ENCODE data around the gene DTNA. TPM values are rescaled to one million over a fixed set of nuclear protein-coding genes. Genes with fewer than 3 reads are reported as not detected.

Gene DTNA
- total RNA-seq, 2 experiments from 2014 or later = 0.48 to 0.53 TPM

DNA sequence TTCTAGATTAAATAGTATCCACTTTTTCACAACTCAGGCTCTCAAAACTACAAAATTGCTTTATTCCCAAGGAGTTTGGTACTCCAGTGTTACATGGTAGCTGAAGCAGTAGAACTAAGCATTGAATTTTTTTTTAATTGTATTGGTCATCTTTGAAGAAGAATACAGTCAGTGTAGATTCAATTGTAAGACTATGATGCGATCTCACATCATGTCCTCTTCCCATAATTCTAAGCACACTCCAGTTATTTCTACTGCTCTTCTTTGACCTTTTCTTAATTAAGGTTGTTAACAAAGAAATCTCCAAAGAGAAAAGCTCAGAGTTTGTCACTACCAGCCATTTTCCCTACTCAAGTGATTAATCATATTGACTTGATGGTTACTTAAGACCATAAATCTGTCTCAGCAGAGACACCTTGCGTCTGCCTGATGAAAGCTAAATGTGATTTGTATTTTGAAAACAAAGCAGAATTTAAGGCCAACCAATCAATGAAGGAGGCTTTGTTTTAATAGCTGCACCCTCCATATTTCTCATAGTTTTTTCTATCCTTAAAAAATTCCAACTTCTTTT is 130.2 kb downstream of the DTNA start:
- Mint-ChIP-seq H3K9me3 (ENCODE audit: low read depth) (no peaks in the 10 kb centered on the region), H3K4me3 (no peak overlapping the region), H3K4me1 (peaks cover 8% of the 10 kb centered on the region), H3K36me3 (ENCODE audit: low read depth) (peaks cover 2% of the 10 kb centered on the region), H3K27ac (no peak overlapping the region), H3K27me3 (peaks cover 19% of the 10 kb centered on the region)
- ChIA-PET POLR2A (no interaction called here), CTCF (interaction anchor here (1.3 kb wide), 1 partner anchor 11 kb away, joined by 4 read pairs; no protein-coding TSS in a partner anchor)
- intact Hi-C loops (cut with DNase I, micrococcal nuclease) = no loop called here
- DNase-seq = no peak
- ATAC-seq = no peak

DNA sequence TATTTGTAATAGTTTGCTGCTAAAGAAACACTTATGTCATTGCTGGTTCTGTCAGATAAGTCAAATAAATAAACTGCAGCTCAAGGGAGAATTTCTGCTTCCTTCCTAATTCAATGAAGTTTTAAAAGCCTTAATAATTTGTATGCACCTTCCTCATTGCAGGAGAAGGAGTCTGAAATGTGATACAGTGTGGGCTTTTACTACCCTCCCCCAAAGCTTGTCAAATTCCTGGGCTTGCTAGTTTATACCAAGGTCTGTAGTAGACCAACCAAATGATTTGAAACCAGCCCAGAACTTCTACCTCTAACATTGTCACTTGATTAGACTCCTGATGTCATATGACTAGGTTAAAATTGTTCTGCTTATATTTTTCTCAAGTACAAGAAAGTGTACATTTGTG is 131.8 kb downstream of the DTNA start:
- ATAC-seq = no peak
- H3K27ac Mint-ChIP-seq = no peak overlapping the region
- H3K4me3 Mint-ChIP-seq = no peak overlapping the region
- H3K36me3 Mint-ChIP-seq (ENCODE audit: low read depth) = no peaks in the 10 kb centered on the region
- no peaks in the 10 kb centered on the region for H3K9me3 Mint-ChIP-seq (ENCODE audit: low read depth)
- POLR2A ChIA-PET = no interaction called here
- peaks cover 19% of the 10 kb centered on the region for H3K27me3 Mint-ChIP-seq
- CTCF ChIA-PET = interaction anchor here (0.7 to 1.0 kb wide), 2 partner anchors 12 to 16 kb away, joined by 3 to 4 read pairs; no protein-coding TSS in a partner anchor
- H3K4me1 Mint-ChIP-seq = no peaks in the 10 kb centered on the region
- no peak for DNase-seq
- intact Hi-C loops (cut with DNase I, micrococcal nuclease) = no loop called here

GRCh38 chr18:34844072-34844471 is 134.0 kb downstream of the DTNA start:
- no peaks in the 10 kb centered on the region for H3K36me3 Mint-ChIP-seq (ENCODE audit: low read depth)
- no peaks in the 10 kb centered on the region for H3K9me3 Mint-ChIP-seq (ENCODE audit: low read depth)
- H3K4me1 Mint-ChIP-seq = no peaks in the 10 kb centered on the region
- ChIA-PET CTCF (no interaction called here), POLR2A (no interaction called here)
- H3K27ac Mint-ChIP-seq = no peak overlapping the region
- no peak overlapping the region for H3K4me3 Mint-ChIP-seq
- DNase-seq (no peak), ATAC-seq (no peak)
- intact Hi-C loops (cut with DNase I, micrococcal nuclease) = no loop called here
- peaks cover 18% of the 10 kb centered on the region for H3K27me3 Mint-ChIP-seq

- CTCF ChIA-PET = no interaction called here
- no peak for DNase-seq
- H3K4me3 Mint-ChIP-seq = no peak overlapping the region
- intact Hi-C loops (cut with DNase I, micrococcal nuclease) = no loop called here
- ATAC-seq = no peak
- H3K36me3 Mint-ChIP-seq (ENCODE audit: low read depth) = no peaks in the 10 kb centered on the region
- no peaks in the 10 kb centered on the region for H3K9me3 Mint-ChIP-seq (ENCODE audit: low read depth)
- H3K4me1 Mint-ChIP-seq = no peaks in the 10 kb centered on the region
- H3K27ac Mint-ChIP-seq = no peak overlapping the region
- peaks cover 22% of the 10 kb centered on the region for H3K27me3 Mint-ChIP-seq
- POLR2A ChIA-PET = no interaction called here
Measured at GRCh38 chr18:34844732-34845459, 134.8 kb downstream of the DTNA start.

GRCh38 chr18:34847408-34847807 is 137.3 kb downstream of the DTNA start:
- CTCF ChIA-PET = no interaction called here
- H3K27ac Mint-ChIP-seq = no peak overlapping the region
- no peaks in the 10 kb centered on the region for H3K4me1 Mint-ChIP-seq
- peaks cover 18% of the 10 kb centered on the region for H3K27me3 Mint-ChIP-seq
- POLR2A ChIA-PET = no interaction called here
- ATAC-seq (no peak), DNase-seq (no peak)
- intact Hi-C loops (cut with DNase I, micrococcal nuclease) = no loop called here
- H3K36me3 Mint-ChIP-seq (ENCODE audit: low read depth) = no peaks in the 10 kb centered on the region
- H3K4me3 Mint-ChIP-seq = no peak overlapping the region
- H3K9me3 Mint-ChIP-seq (ENCODE audit: low read depth) = no peaks in the 10 kb centered on the region

GRCh38 chr18:34848156-34848555 is 138.1 kb downstream of the DTNA start:
- Mint-ChIP-seq H3K27me3 (peaks cover 18% of the 10 kb centered on the region), H3K27ac (no peak overlapping the region), H3K4me1 (no peaks in the 10 kb centered on the region), H3K36me3 (ENCODE audit: low read depth) (no peaks in the 10 kb centered on the region), H3K4me3 (no peak overlapping the region), H3K9me3 (ENCODE audit: low read depth) (no peaks in the 10 kb centered on the region)
- intact Hi-C loops (cut with DNase I, micrococcal nuclease) = no loop called here
- ATAC-seq (no peak), DNase-seq (no peak)
- CTCF ChIA-PET = no interaction called here
- POLR2A ChIA-PET = no interaction called here

DNA sequence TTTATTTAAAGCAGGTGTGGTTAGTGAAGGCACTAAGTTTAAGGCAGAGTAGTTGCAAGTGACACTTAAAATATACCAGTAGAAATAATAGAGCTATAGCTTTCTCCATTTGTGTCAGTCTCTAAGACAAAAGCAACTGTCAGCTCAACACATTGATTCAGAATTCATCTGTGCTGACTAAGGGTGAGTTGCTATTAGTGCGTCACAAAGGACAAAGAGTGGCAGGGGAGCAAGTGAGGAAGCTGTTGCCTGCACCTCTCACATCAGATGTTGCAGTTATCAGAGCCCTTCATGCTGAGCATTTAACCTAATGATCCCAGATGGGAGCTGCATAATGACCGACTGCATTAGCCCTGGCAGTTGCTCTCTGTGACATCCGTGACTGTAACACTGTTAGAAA is 138.6 kb downstream of the DTNA start:
- DNase-seq (no peak), ATAC-seq (no peak)
- Mint-ChIP-seq H3K27ac (no peak overlapping the region), H3K4me1 (no peaks in the 10 kb centered on the region), H3K4me3 (no peak overlapping the region), H3K27me3 (peaks cover 18% of the 10 kb centered on the region), H3K36me3 (ENCODE audit: low read depth) (no peaks in the 10 kb centered on the region), H3K9me3 (ENCODE audit: low read depth) (no peaks in the 10 kb centered on the region)
- intact Hi-C loops (cut with DNase I, micrococcal nuclease) = no loop called here
- ChIA-PET POLR2A (no interaction called here), CTCF (interaction anchor here (0.5 kb wide), 1 partner anchor 769 kb away, joined by 3 read pairs; no protein-coding TSS in a partner anchor)

DNA sequence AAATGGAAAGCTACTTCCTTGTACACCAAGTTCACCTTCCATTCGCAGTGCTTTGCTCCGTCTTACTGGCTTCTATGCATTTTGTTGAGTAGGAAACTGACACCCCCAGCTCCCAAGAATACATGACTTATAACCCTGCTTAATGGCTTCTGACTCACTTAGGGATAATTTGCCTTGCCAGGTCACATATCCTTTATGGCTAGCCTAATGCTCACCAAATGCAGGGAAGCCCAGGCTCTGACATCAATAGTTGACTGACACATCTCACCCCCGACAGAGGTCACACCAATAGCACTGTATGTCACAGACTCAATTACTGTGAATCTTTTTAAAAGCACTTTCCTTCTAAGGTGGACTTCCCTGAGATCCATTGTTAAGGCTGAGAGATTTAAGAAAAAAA is 147.2 kb downstream of the DTNA start:
- peaks cover 20% of the 10 kb centered on the region for H3K27me3 Mint-ChIP-seq

DNA sequence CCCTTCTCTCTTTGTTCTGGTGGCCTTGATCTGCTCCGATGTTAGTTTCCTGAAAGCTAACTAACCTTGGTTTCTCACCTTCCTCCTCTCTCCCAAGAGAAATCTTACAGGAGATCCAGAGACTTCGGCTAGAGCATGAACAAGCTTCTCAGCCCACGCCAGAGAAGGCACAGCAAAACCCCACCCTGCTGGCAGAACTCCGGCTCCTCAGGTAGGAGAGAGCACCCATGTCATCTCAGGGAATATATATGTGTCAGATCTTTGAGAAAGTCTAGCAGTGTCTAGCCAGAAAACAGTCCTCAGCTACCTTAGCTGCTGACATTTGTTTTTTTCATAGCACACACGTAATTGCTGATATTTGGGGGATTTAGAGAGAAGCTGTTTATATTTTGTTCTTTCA is 148.1 kb downstream of the DTNA start:
- peaks cover 2% of the 10 kb centered on the region for H3K36me3 Mint-ChIP-seq (ENCODE audit: low read depth)
- DNase-seq (no peak), ATAC-seq (no peak)
- CTCF ChIA-PET = interaction anchor here (0.6 kb wide), 1 partner anchor 10 kb away, joined by 5 read pairs; no protein-coding TSS in a partner anchor
- H3K4me1 Mint-ChIP-seq = peaks cover 43% of the 10 kb centered on the region
- intact Hi-C loops (cut with DNase I, micrococcal nuclease) = loop anchor here in 1 of 2 experiments (10.0 kb wide), 1 partner anchor 63 kb away; no protein-coding TSS in a partner anchor
- peaks cover 3% of the 10 kb centered on the region for H3K9me3 Mint-ChIP-seq (ENCODE audit: low read depth)
- no peak overlapping the region for H3K27ac Mint-ChIP-seq
- H3K4me3 Mint-ChIP-seq = no peak overlapping the region
- peaks cover 16% of the 10 kb centered on the region for H3K27me3 Mint-ChIP-seq
- POLR2A ChIA-PET = interaction anchor here (0.7 kb wide), 2 partner anchors 37 to 183 kb away, joined by 3 to 4 read pairs; partner anchors contain the start of gene MAPRE2

More for the DNA sequence above, 147.2 kb downstream of the DTNA start:
- no peak overlapping the region for H3K4me3 Mint-ChIP-seq
- ATAC-seq (no peak), DNase-seq (no peak)
- POLR2A ChIA-PET = interaction anchor here (0.7 kb wide), 1 partner anchor 184 kb away, joined by 4 read pairs; the partner anchor contains the start of gene MAPRE2
- intact Hi-C loops (cut with DNase I, micrococcal nuclease) = loop anchor here in 1 of 2 experiments (10.0 kb wide), 1 partner anchor 63 kb away; no protein-coding TSS in a partner anchor
- peaks cover 3% of the 10 kb centered on the region for H3K9me3 Mint-ChIP-seq (ENCODE audit: low read depth)
- CTCF ChIA-PET = interaction anchor here (1.0 kb wide), 1 partner anchor 9 kb away, joined by 4 read pairs; no protein-coding TSS in a partner anchor
- peaks cover 2% of the 10 kb centered on the region for H3K36me3 Mint-ChIP-seq (ENCODE audit: low read depth)
- peak overlapping the region; percentile 23 for H3K27ac Mint-ChIP-seq
- peaks cover 35% of the 10 kb centered on the region for H3K4me1 Mint-ChIP-seq

GRCh38 chr18:34859496-34859895 is 149.4 kb downstream of the DTNA start:
- ChIA-PET CTCF (no interaction called here), POLR2A (no interaction called here)
- peaks cover 3% of the 10 kb centered on the region for H3K9me3 Mint-ChIP-seq (ENCODE audit: low read depth)
- H3K27me3 Mint-ChIP-seq = peaks cover 13% of the 10 kb centered on the region
- H3K36me3 Mint-ChIP-seq (ENCODE audit: low read depth) = peaks cover 2% of the 10 kb centered on the region
- ATAC-seq (no peak), DNase-seq (no peak)
- intact Hi-C loops (cut with DNase I, micrococcal nuclease) = loop anchor here in 1 of 2 experiments (10.0 kb wide), 1 partner anchor 65 kb away; no protein-coding TSS in a partner anchor
- H3K4me1 Mint-ChIP-seq = peaks cover 49% of the 10 kb centered on the region
- no peak overlapping the region for H3K4me3 Mint-ChIP-seq
- peak overlapping the region; percentile 63 for H3K27ac Mint-ChIP-seq

DNA sequence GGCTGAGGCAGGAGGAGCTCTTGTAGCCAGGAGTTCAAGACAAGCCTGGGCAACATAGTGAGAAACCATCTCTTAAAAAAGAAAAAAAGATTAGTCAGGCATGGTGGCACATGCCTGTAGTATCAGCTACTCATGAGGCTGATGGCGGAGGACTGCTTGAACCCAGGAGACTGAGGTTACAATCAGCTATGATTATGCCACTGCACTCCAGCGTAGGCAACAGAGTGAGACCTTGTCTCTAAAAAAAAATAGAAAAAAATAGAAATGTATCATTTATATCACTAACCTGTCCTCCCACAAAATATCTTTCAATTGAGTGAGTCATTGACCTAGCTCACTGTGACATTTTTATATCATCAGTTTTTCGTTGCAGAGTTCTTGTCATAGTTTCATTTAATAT is 152.5 kb downstream of the DTNA start:
- CTCF ChIA-PET = interaction anchor here (0.6 to 0.7 kb wide), 2 partner anchors 37 to 155 kb away, joined by 3 read pairs; no protein-coding TSS in a partner anchor
- H3K27ac Mint-ChIP-seq = no peak overlapping the region
- H3K9me3 Mint-ChIP-seq (ENCODE audit: low read depth) = peaks cover 5% of the 10 kb centered on the region
- POLR2A ChIA-PET = interaction anchor here (0.5 kb wide), 1 partner anchor 37 kb away, joined by 3 read pairs; no protein-coding TSS in a partner anchor
- H3K4me3 Mint-ChIP-seq = no peak overlapping the region
- H3K27me3 Mint-ChIP-seq = peaks cover 4% of the 10 kb centered on the region
- intact Hi-C loops (cut with DNase I, micrococcal nuclease) = loop anchor here (5.0 to 10.0 kb wide), 7 partner anchors 60 to 1202 kb away; partner anchors contain the start of genes INO80C (in 1 of the 2), RPRD1A (in 1 of the 2) and ZSCAN30 (in 1 of the 2)
- ATAC-seq (peak; percentile 3), DNase-seq (peak; percentile 21)
- H3K4me1 Mint-ChIP-seq = peaks cover 72% of the 10 kb centered on the region
- peaks cover 9% of the 10 kb centered on the region for H3K36me3 Mint-ChIP-seq (ENCODE audit: low read depth)
